Osteocyte (in vitro differentiated cells): ENCODE data around the gene POT1. TPM values are rescaled to one million over a fixed set of nuclear protein-coding genes. Genes with fewer than 3 reads are reported as not detected.

Experiments
- DNase-seq: peaks from one replicate; pipeline ENCODE4 v3.0.0; 2021; ENCODE audit warnings: mixed read lengths; ENCODE audit not compliant: unreplicated experiment; ENCODE audit errors: extremely low spot score
- H3K27ac Mint-ChIP-seq: one replicate; pipeline ENCODE4 v1.8.0; 2021; ENCODE audit warnings: mild to moderate bottlenecking, mixed read lengths; ENCODE audit not compliant: unreplicated experiment
- H3K27me3 Mint-ChIP-seq: one replicate; pipeline ENCODE4 v1.8.0; 2021; ENCODE audit warnings: mixed read lengths; ENCODE audit not compliant: unreplicated experiment
- H3K36me3 Mint-ChIP-seq: one replicate; pipeline ENCODE4 v1.8.0; 2021; ENCODE audit warnings: mixed read lengths; ENCODE audit not compliant: unreplicated experiment
- H3K4me1 Mint-ChIP-seq: one replicate; pipeline ENCODE4 v1.8.0; 2021; ENCODE audit warnings: mixed read lengths; ENCODE audit not compliant: unreplicated experiment
- H3K4me3 Mint-ChIP-seq: one replicate; pipeline ENCODE4 v1.8.0; 2021; ENCODE audit warnings: mild to moderate bottlenecking, moderate library complexity, mixed read lengths; ENCODE audit not compliant: unreplicated experiment
- H3K9me3 Mint-ChIP-seq: one replicate; pipeline ENCODE4 v1.8.0; 2021; ENCODE audit warnings: mixed read lengths; ENCODE audit not compliant: unreplicated experiment
- total RNA-seq: library from RNA; stranded (reverse); gene quantifications from 2 replicates; pipeline ENCODE4 v1.2.1, GENCODE V29; 2021
- TF ChIP-seq, protein P1 (sequence below): fragments of 200-600 bp; sonication (generic); IDR thresholded peaks from 2 replicates; pipeline ENCODE4 v1.5.0; 2021; ENCODE audit warnings: antibody characterized with exemption, mild to moderate bottlenecking, moderate library complexity

POT1 gene
- total RNA-seq, 1 donor from 2014 or later: 19.7 TPM

DNA sequence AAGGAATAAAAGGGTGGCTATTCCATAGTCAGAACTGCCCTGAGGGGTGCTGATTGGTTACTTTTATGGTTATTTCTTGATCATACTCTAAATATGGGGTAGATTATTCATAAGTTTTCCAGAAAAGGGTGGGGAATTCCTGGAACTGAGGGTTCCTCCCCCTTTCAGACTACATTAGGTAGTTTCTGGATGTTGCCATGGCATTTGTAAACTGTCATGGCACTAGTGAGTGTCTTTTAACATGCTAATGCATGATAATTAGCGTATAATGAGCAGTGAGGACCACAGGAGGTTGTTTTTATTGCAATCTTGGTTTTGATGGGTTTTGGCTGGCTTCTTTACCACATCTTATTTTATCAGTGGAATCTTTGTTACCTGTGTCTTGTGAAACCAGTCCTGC is 26.5 kb upstream of the POT1 start:
- no peak overlapping the region for H3K4me3 Mint-ChIP-seq
- TF ChIP-seq, protein P1, sequence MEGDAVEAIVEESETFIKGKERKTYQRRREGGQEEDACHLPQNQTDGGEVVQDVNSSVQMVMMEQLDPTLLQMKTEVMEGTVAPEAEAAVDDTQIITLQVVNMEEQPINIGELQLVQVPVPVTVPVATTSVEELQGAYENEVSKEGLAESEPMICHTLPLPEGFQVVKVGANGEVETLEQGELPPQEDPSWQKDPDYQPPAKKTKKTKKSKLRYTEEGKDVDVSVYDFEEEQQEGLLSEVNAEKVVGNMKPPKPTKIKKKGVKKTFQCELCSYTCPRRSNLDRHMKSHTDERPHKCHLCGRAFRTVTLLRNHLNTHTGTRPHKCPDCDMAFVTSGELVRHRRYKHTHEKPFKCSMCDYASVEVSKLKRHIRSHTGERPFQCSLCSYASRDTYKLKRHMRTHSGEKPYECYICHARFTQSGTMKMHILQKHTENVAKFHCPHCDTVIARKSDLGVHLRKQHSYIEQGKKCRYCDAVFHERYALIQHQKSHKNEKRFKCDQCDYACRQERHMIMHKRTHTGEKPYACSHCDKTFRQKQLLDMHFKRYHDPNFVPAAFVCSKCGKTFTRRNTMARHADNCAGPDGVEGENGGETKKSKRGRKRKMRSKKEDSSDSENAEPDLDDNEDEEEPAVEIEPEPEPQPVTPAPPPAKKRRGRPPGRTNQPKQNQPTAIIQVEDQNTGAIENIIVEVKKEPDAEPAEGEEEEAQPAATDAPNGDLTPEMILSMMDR: no peak
- H3K36me3 Mint-ChIP-seq: no peaks in the 10 kb centered on the region
- no peak for DNase-seq
- H3K9me3 Mint-ChIP-seq: peaks cover 7% of the 10 kb centered on the region
- H3K27ac Mint-ChIP-seq: no peak overlapping the region
- peaks cover 10% of the 10 kb centered on the region for H3K27me3 Mint-ChIP-seq
- H3K4me1 Mint-ChIP-seq: no peaks in the 10 kb centered on the region

DNA sequence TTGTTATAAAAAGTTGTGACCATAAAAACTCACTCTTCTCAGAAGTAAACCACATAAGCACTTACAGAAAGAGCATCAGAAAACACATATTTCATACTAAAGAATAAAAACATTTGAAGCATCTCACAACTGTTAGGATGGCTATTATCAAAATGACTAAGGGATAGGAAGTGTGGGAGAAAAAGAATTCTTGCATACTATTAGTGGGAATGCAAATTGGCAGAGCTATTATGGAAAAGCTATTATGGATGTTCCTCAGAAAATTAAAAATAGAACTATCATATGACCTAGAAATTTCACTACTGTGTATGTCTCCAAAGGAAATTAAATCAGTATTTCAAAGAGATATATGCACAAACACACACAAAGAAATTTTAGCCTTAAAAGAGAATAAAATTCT is 25.2 kb upstream of the POT1 start:
- H3K4me3 Mint-ChIP-seq: no peak overlapping the region

DNA sequence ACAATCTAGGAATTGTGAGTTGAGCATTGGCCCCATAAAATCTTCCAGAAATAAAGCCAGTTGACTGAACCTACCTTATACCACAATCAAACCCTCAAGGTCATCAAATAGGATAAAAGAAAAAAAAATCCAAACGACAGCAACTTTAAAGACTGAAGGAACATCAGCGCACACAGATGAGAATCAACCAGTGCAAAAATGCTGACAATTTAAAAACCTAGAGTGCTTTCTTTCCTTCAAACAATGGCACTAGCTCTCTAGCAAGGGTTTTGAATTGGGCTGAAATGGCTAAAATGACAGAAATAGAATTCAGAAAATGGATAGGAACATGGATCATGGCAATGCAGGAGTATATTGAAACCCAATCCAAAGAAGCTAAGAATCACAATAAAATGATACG is 16.1 kb upstream of the POT1 start:
- Mint-ChIP-seq H3K27ac (no peak overlapping the region), H3K4me1 (no peaks in the 10 kb centered on the region), H3K36me3 (no peaks in the 10 kb centered on the region), H3K4me3 (no peak overlapping the region), H3K9me3 (peaks cover 17% of the 10 kb centered on the region), H3K27me3 (peaks cover 13% of the 10 kb centered on the region)
- TF ChIP-seq, protein P1: no peak
- no peak for DNase-seq

More for the DNA sequence above, 25.2 kb upstream of the POT1 start:
- no peak overlapping the region for H3K27ac Mint-ChIP-seq
- TF ChIP-seq, protein P1: no peak
- H3K27me3 Mint-ChIP-seq: peaks cover 10% of the 10 kb centered on the region
- no peak for DNase-seq
- H3K4me1 Mint-ChIP-seq: no peaks in the 10 kb centered on the region
- peaks cover 7% of the 10 kb centered on the region for H3K9me3 Mint-ChIP-seq
- H3K36me3 Mint-ChIP-seq: no peaks in the 10 kb centered on the region

DNA sequence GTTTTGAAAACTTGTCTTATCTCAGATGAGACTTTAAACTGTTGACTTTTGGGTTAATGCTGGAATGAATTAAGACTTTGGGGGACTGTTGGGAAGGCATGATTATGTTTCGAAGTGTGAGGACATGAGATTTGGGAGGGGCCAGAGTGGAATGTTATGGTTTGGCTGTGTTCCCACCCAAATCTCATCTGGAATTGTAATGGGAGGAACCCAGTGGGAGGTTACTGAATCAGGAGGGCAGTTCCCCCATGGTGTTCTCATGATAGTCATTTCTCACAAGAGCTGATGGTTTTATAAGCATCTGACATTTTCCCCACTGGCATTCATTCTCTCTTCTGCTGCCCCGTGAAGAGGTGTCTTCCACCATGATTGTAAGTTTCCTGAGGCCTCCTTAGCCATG is 13.8 kb upstream of the POT1 start:
- Mint-ChIP-seq H3K4me3 (no peak overlapping the region), H3K36me3 (no peaks in the 10 kb centered on the region), H3K9me3 (peaks cover 17% of the 10 kb centered on the region), H3K4me1 (no peaks in the 10 kb centered on the region), H3K27me3 (peaks cover 16% of the 10 kb centered on the region), H3K27ac (no peak overlapping the region)
- no peak for DNase-seq
- TF ChIP-seq, protein P1: no peak

DNA sequence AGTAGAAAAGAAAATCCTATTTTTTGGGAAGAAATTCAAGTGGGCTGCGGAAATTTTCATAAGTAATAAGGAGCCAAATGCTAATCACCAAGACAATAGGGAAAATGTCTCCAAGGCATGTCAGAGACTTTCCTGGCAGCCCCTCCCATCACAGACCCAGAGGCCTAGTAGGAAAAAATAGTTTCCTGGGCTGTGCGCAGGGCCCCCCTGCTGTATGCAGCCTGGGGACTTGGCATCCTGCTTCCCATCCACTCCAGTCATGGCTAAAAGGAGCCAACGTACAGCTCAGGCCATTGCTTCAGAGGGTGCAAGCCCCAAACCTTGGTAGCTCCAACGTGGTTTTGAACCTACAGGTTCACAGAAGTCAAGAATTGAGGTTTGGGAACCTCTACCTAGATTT is 12.8 kb upstream of the POT1 start:
- no peak for DNase-seq
- Mint-ChIP-seq H3K27ac (no peak overlapping the region), H3K4me1 (no peaks in the 10 kb centered on the region), H3K9me3 (peaks cover 8% of the 10 kb centered on the region), H3K27me3 (peaks cover 10% of the 10 kb centered on the region), H3K4me3 (no peak overlapping the region), H3K36me3 (no peaks in the 10 kb centered on the region)
- TF ChIP-seq, protein P1: no peak
